DMS79 (cell line): ENCODE results near the gene FCAR.
"Not testable (repeated sequence)": the region's sequence is repeated elsewhere in the genome, so short reads cannot be mapped to it uniquely, and the experiment has no call there.

Source experiments
- DNase-seq: peaks from one replicate; lab custom pipeline; 2025; lab: John Stamatoyannopoulos, UW

FCAR gene

DNA sequence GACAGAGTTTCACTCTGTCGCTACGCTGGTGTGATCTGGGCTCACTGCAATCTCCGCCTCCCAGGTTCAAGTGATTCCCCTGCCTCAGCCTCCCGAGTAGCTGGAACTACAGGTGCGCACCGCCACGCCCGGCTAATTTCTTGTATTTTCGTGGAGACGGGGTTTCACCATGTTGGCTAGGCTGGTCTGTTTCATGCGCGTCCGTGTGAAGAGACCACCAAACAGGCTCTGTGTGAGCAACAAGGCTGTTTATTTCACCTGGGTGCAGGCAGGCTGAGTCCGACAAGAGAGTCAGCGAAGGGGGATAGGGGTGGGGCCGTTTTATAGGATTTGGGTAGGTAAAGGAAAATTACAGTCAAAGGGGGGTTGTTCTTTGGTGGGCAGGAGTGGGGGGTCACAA is 20.1 kb downstream of the FCAR start:
- not testable (repeated sequence) for DNase-seq

DNA sequence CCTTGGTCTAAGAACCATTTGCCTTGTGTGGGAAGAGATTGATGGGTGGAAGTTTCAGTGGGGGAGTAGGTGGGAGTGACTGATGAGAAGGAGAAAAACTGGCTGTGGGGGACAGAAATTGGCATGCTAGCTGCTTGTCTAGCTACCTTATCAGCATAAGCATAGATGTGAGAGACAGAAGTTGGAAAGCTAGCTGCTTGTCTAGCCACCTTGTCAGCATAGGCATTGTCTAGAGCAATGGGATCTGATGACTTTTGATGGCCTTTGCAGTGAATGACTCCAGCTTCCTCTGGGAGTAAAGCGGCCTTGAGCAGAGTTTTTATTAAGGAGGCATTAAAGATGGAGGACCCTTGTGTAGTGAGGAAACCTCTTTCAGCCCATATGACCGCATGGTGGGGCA is 22.0 kb downstream of the FCAR start:
- DNase-seq: no peak

GRCh38 chr19:54898685-54899084 is 24.6 kb downstream of the FCAR start:
- DNase-seq: not testable (repeated sequence)

- DNase-seq: not testable (repeated sequence)
Measured at GRCh38 chr19:54899646-54900045, 25.6 kb downstream of the FCAR start.

- not testable (repeated sequence) for DNase-seq
Measured at GRCh38 chr19:54901153-54901552, 27.1 kb downstream of the FCAR start.

DNA sequence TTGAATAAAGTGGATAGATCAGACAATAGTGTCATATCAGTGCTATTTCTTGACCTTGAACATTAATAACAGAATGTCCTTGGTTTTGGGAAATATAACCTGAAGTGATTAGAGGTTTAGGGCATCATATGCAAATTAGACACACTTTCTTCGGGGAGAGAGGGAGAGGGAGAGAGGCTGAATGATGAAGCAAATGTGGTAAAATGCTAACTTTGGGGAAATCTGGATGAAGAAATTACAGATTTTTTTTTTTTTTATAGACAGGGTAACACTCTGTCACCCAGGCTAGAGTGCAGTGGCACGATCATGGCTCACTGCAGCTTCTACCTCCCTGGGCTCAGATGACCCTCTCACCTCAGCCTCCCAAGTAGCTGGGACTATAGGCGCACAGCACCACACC is 28.0 kb downstream of the FCAR start:
- DNase-seq: no peak

GRCh38 chr19:54903303-54903702 is 29.3 kb downstream of the FCAR start:
- no peak for DNase-seq

- DNase-seq: not testable (repeated sequence)
Measured at GRCh38 chr19:54904261-54904660, 30.2 kb downstream of the FCAR start.

DNA sequence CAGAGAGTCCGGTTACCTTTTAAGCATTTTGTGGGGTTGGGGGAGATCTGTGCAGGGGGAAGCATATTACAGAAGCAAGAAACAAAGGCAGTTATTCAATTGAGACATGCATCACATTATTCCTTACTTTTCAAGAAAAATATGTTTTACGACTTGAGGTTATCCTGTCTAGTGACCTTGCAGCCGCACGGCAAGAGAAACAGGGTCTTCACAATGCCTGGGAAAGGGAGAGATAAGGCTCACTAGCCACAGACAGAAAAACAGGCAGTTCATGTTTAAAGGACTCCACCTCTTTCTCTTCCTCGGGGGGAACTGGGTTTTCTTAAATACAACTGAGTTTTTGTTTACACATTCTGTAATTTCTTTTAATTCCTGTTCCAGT is 31.4 kb downstream of the FCAR start:
- DNase-seq: no peak

DNA sequence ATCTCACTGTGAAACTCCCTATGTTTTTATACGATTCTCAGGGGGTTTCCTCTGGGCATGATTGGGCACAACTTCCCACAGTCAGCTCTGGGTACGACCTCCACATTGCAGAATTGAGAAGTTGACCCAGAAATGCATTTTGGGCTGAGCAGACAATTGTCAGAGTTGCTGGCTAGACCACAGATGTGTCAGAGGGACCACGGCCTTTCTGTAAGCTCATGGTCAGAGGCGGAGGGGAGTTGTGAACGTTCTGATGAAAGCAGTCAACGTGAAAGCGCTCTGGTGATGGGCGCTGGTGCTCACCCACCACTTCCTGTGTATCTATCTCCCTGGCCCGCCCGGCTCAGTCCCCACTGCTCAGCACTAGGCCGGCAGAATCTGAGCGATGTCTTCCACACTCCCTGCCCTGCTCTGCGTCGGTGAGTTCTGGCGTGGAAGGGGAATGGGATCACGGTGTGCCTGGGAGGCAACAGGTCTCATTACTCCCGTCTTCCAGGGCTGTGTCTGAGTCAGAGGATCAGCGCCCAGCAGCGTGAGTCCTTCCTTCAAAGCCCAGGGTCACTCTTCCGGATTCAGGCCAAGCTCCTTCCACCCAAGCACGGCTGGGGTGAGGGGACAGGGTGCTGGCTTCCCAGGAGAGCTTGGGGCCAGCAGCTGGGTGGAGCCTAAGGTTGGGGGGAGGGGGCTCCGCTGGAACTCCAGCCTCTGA is 31.9 kb downstream of the FCAR start, which contains the start of gene NCR1:
NCR1 (plus strand) TSS at position 346 of the 709 bp plus-strand sequence; CDS start at position 386, 40 bp downstream.
- no peak for DNase-seq

DNA sequence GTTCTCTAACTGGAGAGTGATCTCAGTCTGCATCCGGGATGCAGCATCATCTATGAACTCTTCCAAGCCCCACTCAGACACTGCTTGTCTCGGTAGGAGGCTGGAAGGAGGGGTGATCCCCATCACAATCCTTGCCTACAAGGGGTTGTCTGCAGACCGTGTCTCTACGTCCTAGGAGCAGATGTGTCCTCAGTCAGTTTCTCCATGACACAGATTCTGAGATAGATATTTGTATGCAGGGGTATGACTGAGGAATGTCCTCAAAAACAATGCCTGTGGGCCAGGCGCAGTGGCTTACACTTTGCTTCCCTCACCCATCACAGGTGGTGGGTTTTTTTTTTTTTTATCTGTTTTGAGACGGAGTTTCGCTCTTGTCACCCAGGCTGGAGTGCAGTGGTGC is 32.8 kb downstream of the FCAR start:
- no peak for DNase-seq

DNA sequence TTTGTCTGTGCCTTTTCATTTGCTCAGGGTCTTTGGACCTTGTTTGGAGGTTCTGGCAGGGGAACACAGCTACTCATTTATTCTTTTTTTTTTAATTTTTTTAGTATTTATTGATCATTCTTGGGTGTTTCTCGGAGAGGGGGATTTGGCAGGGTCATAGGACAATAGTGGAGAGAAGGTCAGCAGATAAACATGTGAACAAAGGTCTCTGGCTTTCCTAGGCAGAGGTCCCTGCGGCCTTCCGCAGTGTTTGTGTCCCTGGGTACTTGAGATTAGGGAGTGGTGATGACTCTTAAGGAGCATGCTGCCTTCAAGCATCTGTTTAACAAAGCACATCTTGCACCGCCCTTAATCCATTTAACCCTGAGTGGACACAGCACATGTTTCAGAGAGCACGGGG is 33.9 kb downstream of the FCAR start:
- DNase-seq: not testable (repeated sequence)

DNA sequence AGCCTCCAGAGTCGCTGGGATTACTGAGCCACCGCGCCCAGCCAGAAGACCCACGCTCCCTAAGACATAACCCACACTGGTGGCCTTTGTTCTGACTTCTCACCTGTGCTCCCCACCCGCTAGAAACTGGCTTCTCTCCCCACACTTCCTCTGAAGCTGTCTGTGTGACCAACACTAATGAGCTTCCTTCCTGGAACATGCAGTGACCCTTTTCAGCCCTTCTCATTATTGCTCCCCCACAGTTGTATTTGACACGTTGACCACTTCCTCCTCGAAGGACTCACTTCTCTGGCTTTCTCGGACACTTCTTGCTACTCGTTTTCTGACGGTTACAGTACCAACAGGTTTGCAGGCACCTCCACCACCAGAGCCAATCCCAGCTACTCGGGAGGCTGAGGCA is 42.8 kb downstream of the FCAR start:
- DNase-seq: no peak

DNA sequence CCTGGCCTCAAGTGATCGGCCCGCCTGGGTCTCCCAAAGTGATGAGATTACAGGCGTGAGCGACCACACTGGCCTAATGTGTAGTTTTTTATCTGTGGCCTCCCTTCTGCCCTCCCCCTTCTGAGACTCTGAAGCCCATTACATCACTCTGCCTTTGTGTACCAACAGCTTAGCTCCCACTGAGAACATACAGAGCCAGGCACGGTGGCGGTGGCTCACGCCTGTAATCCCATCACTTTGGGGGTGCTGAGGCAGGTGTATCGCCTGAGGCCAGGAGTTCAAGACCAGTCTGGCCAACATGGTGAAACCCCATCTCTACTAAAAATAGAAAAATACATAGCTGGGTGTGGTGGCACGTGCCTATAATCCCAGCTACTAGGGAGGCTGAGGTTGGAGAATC is 44.5 kb downstream of the FCAR start:
- DNase-seq: no peak

GRCh38 chr19:54919646-54920563 is 45.9 kb downstream of the FCAR start:
- DNase-seq: not testable (repeated sequence)

- DNase-seq: no peak
Measured at GRCh38 chr19:54921082-54921481, 47.0 kb downstream of the FCAR start.

- no peak for DNase-seq
Measured at GRCh38 chr19:54923276-54923675, 49.2 kb downstream of the FCAR start.

GRCh38 chr19:54928299-54928698 is 54.3 kb downstream of the FCAR start:
- DNase-seq: no peak

DNA sequence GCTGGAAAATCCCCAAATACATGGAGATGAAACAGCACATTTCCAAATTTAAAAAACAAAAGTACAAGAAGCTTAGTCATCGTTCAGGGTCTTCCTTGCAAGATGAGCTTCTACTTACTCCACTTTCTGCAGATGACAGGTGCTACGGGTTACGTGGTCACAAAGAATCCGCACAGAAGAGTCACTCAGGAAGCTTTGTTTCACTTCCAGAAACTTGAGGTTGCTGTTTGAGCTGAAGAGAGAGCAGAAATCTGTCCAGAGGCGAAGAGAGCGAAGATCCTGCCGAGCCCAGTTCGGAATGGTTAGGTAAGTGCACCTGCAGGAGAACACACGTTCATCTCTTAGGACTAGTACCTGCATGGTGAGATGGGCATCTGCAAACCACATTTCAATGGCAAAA is 63.9 kb downstream of the FCAR start:
- DNase-seq: no peak

DNA sequence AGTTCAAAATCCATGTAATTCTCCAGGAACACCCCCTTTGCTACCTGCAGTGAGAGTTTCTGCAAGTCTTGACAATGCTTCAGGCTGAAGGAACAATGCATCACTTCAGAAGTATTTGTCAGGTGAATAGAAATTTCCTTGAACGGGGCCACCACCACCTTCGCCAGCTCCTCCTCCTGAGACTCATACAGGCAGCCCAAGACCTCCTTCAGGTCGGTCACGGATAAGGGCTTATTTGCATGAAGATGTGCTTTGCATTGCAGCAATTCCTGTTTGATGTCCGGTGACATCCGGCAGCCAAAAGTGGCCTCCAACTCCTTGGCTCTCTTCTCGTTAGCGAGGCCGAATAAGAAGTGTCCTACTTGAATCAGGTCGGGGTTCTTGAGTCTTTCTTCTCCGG is 64.9 kb downstream of the FCAR start:
- no peak for DNase-seq

DNA sequence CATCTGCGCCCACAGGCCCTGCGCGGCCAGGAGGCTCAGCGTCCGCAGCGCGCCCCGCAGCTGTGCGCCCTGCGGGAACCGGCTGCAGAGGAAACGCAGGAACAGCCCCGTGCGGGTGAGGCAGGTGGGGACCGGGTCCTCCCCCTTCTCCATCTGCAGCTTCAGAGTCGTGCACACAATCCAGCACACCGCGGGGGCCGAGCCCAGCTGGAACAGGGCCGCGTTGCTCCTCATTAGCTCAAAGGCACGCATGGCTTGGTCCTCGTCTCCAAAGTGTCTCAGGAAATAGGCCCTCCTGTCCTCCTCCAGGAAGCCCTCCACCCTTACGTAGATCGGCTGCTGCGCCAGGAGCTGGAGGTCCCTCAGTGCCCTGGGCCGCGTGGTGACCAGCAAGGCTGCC is 65.5 kb downstream of the FCAR start:
- not testable (repeated sequence) for DNase-seq
